Measurements from ENCODE around the gene B4GALT2.

DNA sequence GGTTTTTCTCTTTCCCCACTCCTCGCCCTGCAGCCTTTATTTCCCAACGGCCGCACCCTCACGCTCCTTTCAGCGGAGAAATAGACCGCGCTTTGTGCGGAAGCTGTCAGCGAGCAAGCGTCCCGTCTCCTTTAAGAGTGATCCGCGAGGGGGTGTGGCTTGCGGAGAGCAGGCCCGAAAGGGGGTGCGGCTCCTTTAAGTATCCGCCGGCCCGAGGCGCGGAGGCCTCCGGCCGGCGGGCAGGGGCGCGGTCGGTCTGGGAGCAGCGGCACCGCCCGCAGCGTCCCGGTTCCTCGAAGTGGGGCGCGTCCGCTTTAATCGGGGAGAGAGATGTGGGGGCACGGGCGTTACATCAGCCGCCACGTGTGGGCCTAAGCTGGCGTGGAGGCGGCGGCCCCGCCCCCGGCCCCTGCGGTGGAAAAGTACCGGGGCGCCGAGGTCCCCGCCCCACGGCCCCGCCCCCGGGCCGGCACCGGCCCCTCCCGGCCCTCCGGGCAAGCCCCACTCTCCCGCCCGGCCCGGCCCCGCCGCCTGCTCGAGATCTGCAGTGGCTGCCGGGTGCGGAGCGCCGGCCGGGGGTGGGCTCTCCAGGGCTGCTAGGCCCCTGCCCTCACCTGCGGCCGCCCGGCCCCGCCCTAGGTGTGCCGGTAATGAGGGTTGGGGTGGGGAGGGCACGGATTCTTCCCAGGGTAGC lies 51.0 kb downstream of the B4GALT2 start:
- TF ChIP-seq CTCF (IDR thresholded peaks at IDR 0.05) = no peak
- no peak for TF ChIP-seq POLR2AphosphoS5 (IDR thresholded peaks at IDR 0.05)
- TF ChIP-seq EP300 (IDR thresholded peaks at IDR 0.05) = no peak
